IPS-18c (cell line): ENCODE data around the gene RPS15.

Experiments used
- H3K4me3 ChIP-seq: 2 replicates; pipeline ENCODE4 v1.7.0; 2013; ENCODE audit warnings: low read depth, mild to moderate bottlenecking, low read length, moderate library complexity; ENCODE audit not compliant: insufficient read depth
- H3K9me3 ChIP-seq: one replicate; pipeline ENCODE4 v1.6.1; 2013; ENCODE audit warnings: mild to moderate bottlenecking, low read length, moderate library complexity; ENCODE audit not compliant: control insufficient read depth, insufficient read depth

RPS15 gene

GRCh38 chr19:1438035-1438932 is at the start of gene RPS15:
TSS of gene RPS15 (plus strand) at chr19:1438396. CDS start at chr19:1438426, 30 bp downstream.
- Histone ChIP-seq H3K9me3 (no peaks in the 10 kb centered on the region), H3K4me3 (peak within 1 kb of the TSS; percentile 91)

GRCh38 chr19:1388637-1389026 is 49.6 kb upstream of the RPS15 start:
- Histone ChIP-seq H3K9me3 (no peaks in the 10 kb centered on the region), H3K4me3 (no peak overlapping the region)

GRCh38 chr19:1389033-1389940 is 48.9 kb upstream of the RPS15 start:
- Histone ChIP-seq H3K4me3 (no peak overlapping the region), H3K9me3 (no peaks in the 10 kb centered on the region)

- H3K4me3 ChIP-seq = no peak overlapping the region
- no peaks in the 10 kb centered on the region for H3K9me3 ChIP-seq
Observed at GRCh38 chr19:1390890-1391423, 47.2 kb upstream of the RPS15 start.

- Histone ChIP-seq H3K4me3 (no peak overlapping the region), H3K9me3 (no peaks in the 10 kb centered on the region)
Observed at GRCh38 chr19:1392407-1392806, 45.8 kb upstream of the RPS15 start.

- Histone ChIP-seq H3K4me3 (no peak overlapping the region), H3K9me3 (no peaks in the 10 kb centered on the region)
Observed at GRCh38 chr19:1392939-1393530, 45.2 kb upstream of the RPS15 start.

GRCh38 chr19:1393841-1394240 is 44.4 kb upstream of the RPS15 start:
- no peaks in the 10 kb centered on the region for H3K9me3 ChIP-seq
- H3K4me3 ChIP-seq = no peak overlapping the region

GRCh38 chr19:1394252-1395193 is 43.7 kb upstream of the RPS15 start:
- H3K4me3 ChIP-seq = no peak overlapping the region

GRCh38 chr19:1395194-1396018 is 42.8 kb upstream of the RPS15 start:
- no peak overlapping the region for H3K4me3 ChIP-seq
- H3K9me3 ChIP-seq = no peaks in the 10 kb centered on the region

More at GRCh38 chr19:1394252-1395193, 43.7 kb upstream of the RPS15 start:
- H3K9me3 ChIP-seq = no peaks in the 10 kb centered on the region

GRCh38 chr19:1396019-1396767 is 42.0 kb upstream of the RPS15 start:
- no peak overlapping the region for H3K4me3 ChIP-seq
- H3K9me3 ChIP-seq = no peaks in the 10 kb centered on the region

GRCh38 chr19:1396768-1397679 is 41.2 kb upstream of the RPS15 start:
- Histone ChIP-seq H3K4me3 (no peak overlapping the region), H3K9me3 (no peaks in the 10 kb centered on the region)

- Histone ChIP-seq H3K9me3 (no peaks in the 10 kb centered on the region), H3K4me3 (no peak overlapping the region)
Observed at GRCh38 chr19:1397838-1398237, 40.4 kb upstream of the RPS15 start.

- Histone ChIP-seq H3K4me3 (no peak overlapping the region), H3K9me3 (no peaks in the 10 kb centered on the region)
Observed at GRCh38 chr19:1399079-1399478, 39.1 kb upstream of the RPS15 start.

- Histone ChIP-seq H3K4me3 (no peak overlapping the region), H3K9me3 (no peaks in the 10 kb centered on the region)
Observed at GRCh38 chr19:1399745-1400144, 38.5 kb upstream of the RPS15 start.
